PC-9 (cell line): ENCODE data around the gene EMD. TPM values are rescaled to one million over a fixed set of nuclear protein-coding genes. Genes with fewer than 3 reads are reported as not detected.

Experiments
- BruUV-seq: library from RNA; stranded (reverse); fragments of 400-500 nt; replicated peaks from 2 replicates; lab custom pipeline; 2021; lab: Mats Ljungman, UMichigan
- CTCF ChIA-PET: fragments of 300-600 bp; sonication (Branson Sonifier 250); formaldehyde crosslinking; loops from one replicate; lab custom pipeline; 2022; ENCODE audit warnings: antibody characterized with exemption; lab: Charles Lee
- POLR2A ChIA-PET: fragments of 300-600 bp; sonication (Branson Sonifier 250); formaldehyde crosslinking; loops from one replicate; lab custom pipeline; 2022; ENCODE audit warnings: antibody characterized with exemption; ENCODE audit not compliant: unreplicated experiment; lab: Charles Lee
- DNase-seq, 2 experiments: peaks; one replicate each; pipeline versions ENCODE4 v3.0.0 to v3.0.0-alpha.2; 2015 to 2022; ENCODE audit warnings: mixed read lengths in 1 of 2
- H2AFZ ChIP-seq: fragments of 200-600 bp; sonication (generic); 2 replicates; pipeline ENCODE4 v1.8.1; 2017; ENCODE audit warnings: antibody characterized with exemption
- H3F3A ChIP-seq: fragments of 200-600 bp; sonication (generic); 2 replicates; pipeline ENCODE4 v1.8.1; 2017; ENCODE audit warnings: antibody characterized with exemption, mild to moderate bottlenecking, low read depth; ENCODE audit not compliant: insufficient read depth
- H3K27ac ChIP-seq: fragments of 200-600 bp; sonication (generic); 2 replicates; pipeline ENCODE4 v1.6.1; 2016; ENCODE audit warnings: mixed run types
- H3K27me3 ChIP-seq: fragments of 200-600 bp; sonication (generic); 2 replicates; pipeline ENCODE4 v1.6.1; 2016; ENCODE audit warnings: low read depth, mixed run types; ENCODE audit not compliant: insufficient read depth
- H3K36me3 ChIP-seq: fragments of 200-600 bp; sonication (generic); 2 replicates; pipeline ENCODE4 v1.6.1; 2016; ENCODE audit warnings: low read depth, mixed run types
- H3K4me1 ChIP-seq: fragments of 200-600 bp; sonication (generic); replicated peaks from 2 replicates; pipeline ENCODE4 v1.6.1; 2016; ENCODE audit warnings: mixed run types; ENCODE audit not compliant: insufficient read depth
- H3K4me2 ChIP-seq: fragments of 200-600 bp; sonication (generic); 2 replicates; pipeline ENCODE4 v1.6.1; 2017; ENCODE audit warnings: mixed run types
- H3K4me3 ChIP-seq: fragments of 200-600 bp; sonication (generic); 2 replicates; pipeline ENCODE4 v1.6.1; 2016; ENCODE audit warnings: mixed run types
- H3K79me2 ChIP-seq: fragments of 200-600 bp; sonication (generic); 2 replicates; pipeline ENCODE4 v1.6.1; 2017; ENCODE audit warnings: low read depth, mixed run types
- H3K9me2 ChIP-seq: fragments of 200-600 bp; sonication (generic); 2 replicates; pipeline ENCODE4 v1.8.1; 2017; ENCODE audit warnings: mild to moderate bottlenecking; ENCODE audit not compliant: insufficient read depth
- H3K9me3 ChIP-seq: fragments of 200-600 bp; sonication (generic); 2 replicates; pipeline ENCODE4 v1.8.1; 2016; ENCODE audit warnings: low read depth; ENCODE audit not compliant: insufficient read depth
- H4K20me1 ChIP-seq: fragments of 200-600 bp; sonication (generic); 2 replicates; pipeline ENCODE4 v1.8.1; 2017; ENCODE audit not compliant: insufficient read depth
- EZH2 ChIP-seq: fragments of 200-600 bp; sonication (generic); IDR thresholded peaks from 2 replicates; pipeline ENCODE4 v1.8.0; 2017; ENCODE audit warnings: antibody characterized with exemption, low read depth
- intact Hi-C: fragments of 100-400 bp; cut with micrococcal nuclease; formaldehyde crosslinking; loops from one replicate; pipeline ENCODE4 v1.10.0; 2022; ENCODE audit not compliant: unreplicated experiment
- total RNA-seq: library from RNA; stranded (reverse); gene quantifications from 2 replicates; pipeline ENCODE4 v1.2.3, GENCODE V29; 2021
- TF ChIP-seq, protein P1 (sequence below): fragments of 200-600 bp; sonication (generic); conservative IDR thresholded peaks from 2 replicates; pipeline ENCODE4 v1.6.1; 2017; ENCODE audit warnings: mixed run types, antibody characterized with exemption, mild to moderate bottlenecking, moderate library complexity

EMD gene
- total RNA-seq, 1 experiment from 2014 or later, result 164 TPM

DNA sequence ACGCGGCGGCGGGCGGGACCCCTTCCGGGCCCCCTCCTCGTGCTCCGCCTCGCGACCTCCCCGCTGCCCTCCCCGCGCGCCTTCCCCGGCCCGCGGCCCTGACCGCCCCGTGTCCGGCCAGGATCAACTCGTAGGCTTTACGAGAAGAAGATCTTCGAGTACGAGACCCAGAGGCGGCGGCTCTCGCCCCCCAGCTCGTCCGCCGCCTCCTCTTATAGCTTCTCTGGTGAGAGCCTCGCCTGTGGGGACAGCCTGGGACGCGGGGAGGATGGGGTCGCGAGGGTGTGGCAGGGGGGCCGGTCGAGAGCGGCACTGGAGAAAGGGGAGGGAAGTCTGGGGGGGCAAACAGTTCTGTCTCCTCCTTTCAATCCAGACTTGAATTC lies 465 bp downstream of the EMD start:
- no peaks in the 10 kb centered on the region for H3K9me2 ChIP-seq
- H3K9me3 ChIP-seq, result no peaks in the 10 kb centered on the region
- no TSS peak for BruUV-seq
- intact Hi-C loops, result loop anchor here (1.0 to 10.0 kb wide), 5 partner anchors 385 to 782 kb away; partner anchors contain the start of genes CCNQ, DKC1, F8 and FUNDC2
- TF ChIP-seq, protein P1, sequence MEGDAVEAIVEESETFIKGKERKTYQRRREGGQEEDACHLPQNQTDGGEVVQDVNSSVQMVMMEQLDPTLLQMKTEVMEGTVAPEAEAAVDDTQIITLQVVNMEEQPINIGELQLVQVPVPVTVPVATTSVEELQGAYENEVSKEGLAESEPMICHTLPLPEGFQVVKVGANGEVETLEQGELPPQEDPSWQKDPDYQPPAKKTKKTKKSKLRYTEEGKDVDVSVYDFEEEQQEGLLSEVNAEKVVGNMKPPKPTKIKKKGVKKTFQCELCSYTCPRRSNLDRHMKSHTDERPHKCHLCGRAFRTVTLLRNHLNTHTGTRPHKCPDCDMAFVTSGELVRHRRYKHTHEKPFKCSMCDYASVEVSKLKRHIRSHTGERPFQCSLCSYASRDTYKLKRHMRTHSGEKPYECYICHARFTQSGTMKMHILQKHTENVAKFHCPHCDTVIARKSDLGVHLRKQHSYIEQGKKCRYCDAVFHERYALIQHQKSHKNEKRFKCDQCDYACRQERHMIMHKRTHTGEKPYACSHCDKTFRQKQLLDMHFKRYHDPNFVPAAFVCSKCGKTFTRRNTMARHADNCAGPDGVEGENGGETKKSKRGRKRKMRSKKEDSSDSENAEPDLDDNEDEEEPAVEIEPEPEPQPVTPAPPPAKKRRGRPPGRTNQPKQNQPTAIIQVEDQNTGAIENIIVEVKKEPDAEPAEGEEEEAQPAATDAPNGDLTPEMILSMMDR, result no peak
- no peak for TF ChIP-seq EZH2
- H3K4me3 ChIP-seq, result peak overlapping the region; percentile 57
- no peaks in the 10 kb centered on the region for H4K20me1 ChIP-seq
- no peak overlapping the region for H2AFZ ChIP-seq
- H3K36me3 ChIP-seq, result no peaks in the 10 kb centered on the region
- no peaks in the 10 kb centered on the region for H3K4me1 ChIP-seq
- DNase-seq, result no peak
- peaks cover 12% of the 10 kb centered on the region; the same call in 1 of the 2 replicates for H3K79me2 ChIP-seq
- ChIA-PET POLR2A (no interaction called here), CTCF (no interaction called here)
- no peaks in the 10 kb centered on the region for H3K27me3 ChIP-seq
- H3K4me2 ChIP-seq, result peak overlapping the region; percentile 69
- no peaks in the 10 kb centered on the region for H3F3A ChIP-seq
- peak overlapping the region; percentile 61 for H3K27ac ChIP-seq

DNA sequence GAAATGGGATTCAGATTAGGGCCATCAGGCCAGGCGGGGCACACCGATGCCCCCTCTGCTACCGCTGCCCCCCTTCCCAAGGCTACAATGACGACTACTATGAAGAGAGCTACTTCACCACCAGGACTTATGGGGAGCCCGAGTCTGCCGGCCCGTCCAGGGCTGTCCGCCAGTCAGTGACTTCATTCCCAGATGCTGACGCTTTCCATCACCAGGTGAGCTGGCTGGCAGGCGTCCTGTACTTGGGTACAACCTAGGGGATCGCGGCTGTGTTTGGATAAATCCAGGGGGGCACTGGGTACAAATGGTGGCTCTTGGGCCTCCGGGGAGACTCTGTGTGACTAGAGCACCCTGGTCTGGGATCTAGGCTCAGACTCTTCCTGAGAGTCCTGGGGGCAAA lies 1.1 kb downstream of the EMD start:
- intact Hi-C loops, result no loop called here
- TF ChIP-seq EZH2, result no peak
- TF ChIP-seq, protein P1, result no peak
- Histone ChIP-seq H3K9me2 (no peaks in the 10 kb centered on the region), H4K20me1 (no peaks in the 10 kb centered on the region), H2AFZ (no peak overlapping the region), H3F3A (no peaks in the 10 kb centered on the region), H3K4me3 (peak overlapping the region; percentile 57), H3K4me1 (no peaks in the 10 kb centered on the region), H3K27me3 (no peaks in the 10 kb centered on the region), H3K27ac (0 out of 2 replicates have a peak overlapping the region, but pooled peaks have one; percentile 3), H3K36me3 (no peaks in the 10 kb centered on the region), H3K9me3 (no peaks in the 10 kb centered on the region), H3K79me2 (peaks cover 12% of the 10 kb centered on the region; the same call in 1 of the 2 replicates), H3K4me2 (peak overlapping the region; percentile 69)
- TSS peak; percentile 55 for BruUV-seq
- CTCF ChIA-PET, result no interaction called here
- DNase-seq, result no peak
- POLR2A ChIA-PET, result interaction anchor here (0.6 kb wide), 1 partner anchor 110 kb away, joined by 4 read pairs; no protein-coding TSS in a partner anchor

DNA sequence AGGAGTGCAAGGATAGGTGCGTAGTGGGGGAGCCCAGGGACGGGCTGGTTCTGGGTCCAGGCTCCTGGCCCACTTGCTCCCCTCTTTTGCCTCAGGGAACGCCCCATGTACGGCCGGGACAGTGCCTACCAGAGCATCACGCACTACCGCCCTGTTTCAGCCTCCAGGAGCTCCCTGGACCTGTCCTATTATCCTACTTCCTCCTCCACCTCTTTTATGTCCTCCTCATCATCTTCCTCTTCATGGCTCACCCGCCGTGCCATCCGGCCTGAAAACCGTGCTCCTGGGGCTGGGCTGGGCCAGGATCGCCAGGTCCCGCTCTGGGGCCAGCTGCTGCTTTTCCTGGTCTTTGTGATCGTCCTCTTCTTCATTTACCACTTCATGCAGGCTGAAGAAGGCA lies 1.7 kb downstream of the EMD start:
- no peak for TF ChIP-seq EZH2
- TF ChIP-seq, protein P1, result no peak
- no peaks in the 10 kb centered on the region for H3F3A ChIP-seq
- no peak overlapping the region for H3K27ac ChIP-seq
- peaks cover 12% of the 10 kb centered on the region; the same call in 1 of the 2 replicates for H3K79me2 ChIP-seq
- H2AFZ ChIP-seq, result no peak overlapping the region
- H3K9me2 ChIP-seq, result no peaks in the 10 kb centered on the region
- ChIA-PET POLR2A (interaction anchor here (0.6 kb wide), 2 partner anchors 109 to 151 kb away, joined by 4 to 5 read pairs; no protein-coding TSS in a partner anchor), CTCF (no interaction called here)
- BruUV-seq, result no TSS peak
- no peaks in the 10 kb centered on the region for H3K27me3 ChIP-seq
- no peaks in the 10 kb centered on the region for H3K9me3 ChIP-seq
- peak overlapping the region; percentile 69; the same call in 1 of the 2 replicates for H3K4me2 ChIP-seq
- no peaks in the 10 kb centered on the region for H3K4me1 ChIP-seq
- intact Hi-C loops, result no loop called here
- no peak for DNase-seq
- H3K4me3 ChIP-seq, result no peak overlapping the region
- no peaks in the 10 kb centered on the region for H3K36me3 ChIP-seq
- no peaks in the 10 kb centered on the region for H4K20me1 ChIP-seq
